Choroid plexus epithelial cell (primary cell): Measurements from ENCODE around the gene SUN2.
A peak's percentile ranks its signal among the peaks of the same experiment; 100 is the strongest.

Experiments
- DNase-seq: peaks from one replicate; pipeline ENCODE4 v3.0.0-alpha.2; 2010; ENCODE audit warnings: low read depth
- H3K4me3 ChIP-seq: 2 replicates; pipeline ENCODE4 v1.5.1; 2011; ENCODE audit warnings: low read depth, mild to moderate bottlenecking, control low read depth, low read length, moderate library complexity
- TF ChIP-seq, protein P1 (sequence below): conservative IDR thresholded peaks from 2 replicates; pipeline ENCODE4 v1.5.1; 2011; ENCODE audit warnings: low read depth, mild to moderate bottlenecking, control low read depth, inconsistent platforms, low read length, moderate library complexity

The SUN2 gene

DNA sequence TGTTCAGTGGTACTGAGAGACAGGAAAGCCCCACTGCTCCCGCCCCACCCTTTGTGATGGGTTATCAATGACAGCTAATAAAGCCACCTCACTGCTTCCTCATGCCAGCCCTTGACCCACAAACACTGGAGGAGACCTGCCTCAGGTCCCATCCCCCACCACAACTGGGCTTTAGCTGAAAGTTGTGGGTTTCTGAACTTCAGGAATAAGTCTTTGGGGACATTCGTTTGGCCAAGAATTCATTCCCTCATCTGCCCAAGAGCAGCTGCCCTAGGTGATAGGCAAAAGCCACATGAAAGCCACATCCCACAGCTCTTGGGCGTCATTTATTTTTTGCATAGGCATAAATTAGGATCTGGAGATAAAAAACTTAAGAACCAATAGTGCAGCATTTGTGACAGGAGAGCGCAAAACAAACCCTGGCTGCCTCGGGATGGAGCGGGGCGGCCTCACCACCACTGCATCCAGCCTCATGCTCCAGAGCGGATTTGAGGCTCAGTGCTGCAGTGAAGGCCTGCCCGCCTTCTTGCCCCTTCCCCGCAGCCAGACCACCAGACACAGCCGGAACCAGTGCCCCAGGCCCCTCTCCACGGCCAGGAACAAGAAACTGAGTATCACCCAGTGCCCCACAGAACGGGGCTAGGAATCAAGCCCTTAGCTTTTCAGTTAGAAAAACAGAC is 21.2 kb downstream of the SUN2 start:
- TF ChIP-seq, protein P1, sequence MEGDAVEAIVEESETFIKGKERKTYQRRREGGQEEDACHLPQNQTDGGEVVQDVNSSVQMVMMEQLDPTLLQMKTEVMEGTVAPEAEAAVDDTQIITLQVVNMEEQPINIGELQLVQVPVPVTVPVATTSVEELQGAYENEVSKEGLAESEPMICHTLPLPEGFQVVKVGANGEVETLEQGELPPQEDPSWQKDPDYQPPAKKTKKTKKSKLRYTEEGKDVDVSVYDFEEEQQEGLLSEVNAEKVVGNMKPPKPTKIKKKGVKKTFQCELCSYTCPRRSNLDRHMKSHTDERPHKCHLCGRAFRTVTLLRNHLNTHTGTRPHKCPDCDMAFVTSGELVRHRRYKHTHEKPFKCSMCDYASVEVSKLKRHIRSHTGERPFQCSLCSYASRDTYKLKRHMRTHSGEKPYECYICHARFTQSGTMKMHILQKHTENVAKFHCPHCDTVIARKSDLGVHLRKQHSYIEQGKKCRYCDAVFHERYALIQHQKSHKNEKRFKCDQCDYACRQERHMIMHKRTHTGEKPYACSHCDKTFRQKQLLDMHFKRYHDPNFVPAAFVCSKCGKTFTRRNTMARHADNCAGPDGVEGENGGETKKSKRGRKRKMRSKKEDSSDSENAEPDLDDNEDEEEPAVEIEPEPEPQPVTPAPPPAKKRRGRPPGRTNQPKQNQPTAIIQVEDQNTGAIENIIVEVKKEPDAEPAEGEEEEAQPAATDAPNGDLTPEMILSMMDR: no peak
- DNase-seq: no peak
- no peak overlapping the region for H3K4me3 ChIP-seq

DNA sequence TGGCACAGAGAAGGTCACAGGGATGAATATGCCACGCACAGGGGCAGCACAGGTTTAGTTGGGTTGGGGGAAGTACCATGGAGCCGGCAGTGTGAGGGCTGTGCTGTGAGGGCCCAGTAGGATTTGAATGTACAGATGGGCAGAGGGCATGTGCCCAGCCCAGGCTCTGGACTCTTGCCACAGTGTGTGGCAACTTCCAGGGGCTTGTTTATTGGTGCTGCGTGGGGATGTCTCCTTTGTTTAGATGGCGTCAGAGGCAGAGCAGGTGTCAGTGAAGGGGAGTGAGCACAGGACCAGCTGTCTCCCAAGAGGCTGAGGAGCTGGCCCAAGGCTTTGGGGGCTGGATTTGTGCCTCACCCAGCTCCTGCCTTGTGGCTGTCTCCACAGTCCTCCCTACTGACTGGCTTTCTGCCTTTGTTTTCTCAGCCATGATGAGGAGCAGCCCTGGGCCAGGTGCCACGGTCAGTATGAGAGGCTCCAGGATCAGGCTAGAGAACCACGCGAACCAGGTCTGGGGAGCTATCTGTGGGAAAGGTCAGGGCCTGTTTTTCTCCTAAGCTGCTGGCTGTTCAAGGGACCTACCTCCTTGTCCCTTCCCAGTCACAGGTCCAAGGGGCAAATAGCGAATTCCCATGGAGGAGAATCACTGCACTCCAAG is 21.9 kb downstream of the SUN2 start:
- TF ChIP-seq, protein P1: no peak
- DNase-seq: no peak
- no peak overlapping the region for H3K4me3 ChIP-seq

GRCh38 chr22:38733329-38733723 is 22.5 kb downstream of the SUN2 start:
- H3K4me3 ChIP-seq: no peak overlapping the region
- TF ChIP-seq, protein P1: peak; percentile 79
- DNase-seq: peak; percentile 40

GRCh38 chr22:38732251-38732815 is 23.5 kb downstream of the SUN2 start:
- TF ChIP-seq, protein P1: no peak
- no peak for DNase-seq
- H3K4me3 ChIP-seq: no peak overlapping the region

DNA sequence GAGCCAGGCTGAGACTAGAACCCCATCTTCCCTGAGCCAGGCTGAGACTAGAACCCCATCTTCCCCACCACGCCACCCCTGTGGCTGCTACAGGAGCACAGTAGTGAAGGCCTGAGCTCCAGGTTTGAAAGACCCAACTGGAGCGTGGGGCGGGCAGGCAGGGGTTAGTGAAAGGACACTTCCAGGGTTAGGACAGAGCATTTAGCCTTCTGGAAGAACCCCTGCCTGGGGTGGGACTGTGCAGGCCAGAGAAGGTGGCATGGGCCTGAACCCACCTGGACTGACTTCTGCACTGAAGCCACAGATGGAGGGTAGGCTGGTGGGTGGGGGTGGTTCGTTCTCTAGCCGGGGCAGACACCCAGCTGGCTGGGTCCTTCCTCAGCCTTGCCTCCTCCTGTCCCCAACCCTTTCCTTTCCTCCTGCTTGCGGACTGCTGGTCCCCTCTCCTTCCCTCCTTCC is 24.1 kb downstream of the SUN2 start:
- no peak overlapping the region for H3K4me3 ChIP-seq
- TF ChIP-seq, protein P1: no peak
- no peak for DNase-seq

DNA sequence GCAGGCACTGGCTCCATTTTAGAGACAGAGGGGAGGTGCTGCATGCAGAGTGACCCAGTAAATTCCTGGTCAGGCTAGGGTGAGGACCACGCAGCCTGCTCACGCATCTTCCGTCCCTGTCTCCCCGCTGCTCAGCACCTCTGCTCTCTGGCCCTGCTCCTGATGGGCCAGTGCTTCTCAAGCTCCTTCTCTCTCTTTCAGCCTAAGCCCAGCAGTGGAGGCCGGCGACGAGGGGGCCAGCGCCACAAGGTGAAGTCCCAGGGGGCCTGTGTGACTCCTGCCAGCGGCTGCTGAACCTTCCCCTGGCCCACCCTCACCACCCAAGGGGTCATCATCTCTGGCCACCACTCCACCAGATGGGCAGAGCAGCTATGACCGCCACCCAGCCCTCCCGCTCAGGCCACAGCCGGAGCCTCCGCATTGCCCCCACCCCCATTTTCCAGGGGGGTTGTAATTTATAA is 25.4 kb downstream of the SUN2 start:
- TF ChIP-seq, protein P1: no peak
- no peak for DNase-seq
- H3K4me3 ChIP-seq: no peak overlapping the region
